Activated CD8-positive, alpha-beta memory T cell treated with anti-CD3 and anti-CD28 coated beads for 4 hours (primary cell): ENCODE results near the gene KCNMB4.

Experiments used
- DNase-seq, 2 donors: peaks; one replicate each; pipeline ENCODE4 v3.0.0-alpha.2; 2020; ENCODE audit warnings: low read depth in 2 of 2

The KCNMB4 gene

DNA sequence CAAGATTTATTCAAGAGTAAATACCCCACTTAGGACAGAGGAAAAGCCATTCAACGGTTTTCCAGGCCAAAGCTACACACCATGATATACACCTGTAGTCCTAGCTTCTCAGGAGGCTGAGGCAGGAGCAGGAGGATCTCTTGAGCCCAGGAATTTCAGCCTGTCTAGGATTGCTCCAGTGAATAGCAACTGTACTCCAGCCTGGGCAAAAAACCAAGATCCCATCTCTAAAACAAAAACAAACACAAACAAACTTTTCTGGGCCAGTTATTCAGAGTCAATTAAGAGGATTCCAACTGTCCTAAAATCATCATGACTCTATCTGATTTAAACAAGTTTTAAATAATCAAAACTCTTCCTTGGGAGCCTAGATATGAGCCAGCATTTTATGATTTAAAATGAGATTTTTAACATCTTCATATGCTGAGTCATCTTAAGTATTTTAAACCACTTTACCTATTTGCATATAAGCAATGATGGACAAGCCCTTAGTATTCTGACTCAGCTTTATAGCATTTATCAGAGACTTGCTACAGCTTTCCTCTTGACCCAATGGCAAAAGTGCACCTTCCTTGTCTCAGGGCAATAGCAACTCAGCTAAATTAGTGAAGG lies 77.1 kb downstream of the KCNMB4 start:
- no peak for DNase-seq

GRCh38 chr12:70444903-70445302 lies 78.8 kb downstream of the KCNMB4 start:
- no peak for DNase-seq

DNA sequence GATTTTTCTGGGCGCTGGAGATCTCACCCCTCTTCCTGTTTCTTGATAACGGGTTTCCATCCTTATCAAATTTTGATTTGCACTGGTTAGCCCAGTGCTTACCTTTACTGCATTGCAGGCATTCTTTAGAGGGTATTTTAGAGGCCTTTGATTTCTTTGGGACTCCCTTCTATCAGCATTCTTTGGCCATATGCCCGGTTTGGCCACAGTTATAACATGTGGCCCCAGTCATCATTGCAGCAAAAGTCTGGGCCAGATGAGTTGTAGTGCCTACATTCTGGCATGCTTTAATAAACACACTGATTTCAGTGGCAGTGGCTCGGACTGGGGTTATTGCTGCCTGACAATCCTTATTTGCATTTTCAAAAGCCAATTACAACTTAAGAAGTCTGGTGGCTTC lies 82.3 kb downstream of the KCNMB4 start:
- no peak for DNase-seq

DNA sequence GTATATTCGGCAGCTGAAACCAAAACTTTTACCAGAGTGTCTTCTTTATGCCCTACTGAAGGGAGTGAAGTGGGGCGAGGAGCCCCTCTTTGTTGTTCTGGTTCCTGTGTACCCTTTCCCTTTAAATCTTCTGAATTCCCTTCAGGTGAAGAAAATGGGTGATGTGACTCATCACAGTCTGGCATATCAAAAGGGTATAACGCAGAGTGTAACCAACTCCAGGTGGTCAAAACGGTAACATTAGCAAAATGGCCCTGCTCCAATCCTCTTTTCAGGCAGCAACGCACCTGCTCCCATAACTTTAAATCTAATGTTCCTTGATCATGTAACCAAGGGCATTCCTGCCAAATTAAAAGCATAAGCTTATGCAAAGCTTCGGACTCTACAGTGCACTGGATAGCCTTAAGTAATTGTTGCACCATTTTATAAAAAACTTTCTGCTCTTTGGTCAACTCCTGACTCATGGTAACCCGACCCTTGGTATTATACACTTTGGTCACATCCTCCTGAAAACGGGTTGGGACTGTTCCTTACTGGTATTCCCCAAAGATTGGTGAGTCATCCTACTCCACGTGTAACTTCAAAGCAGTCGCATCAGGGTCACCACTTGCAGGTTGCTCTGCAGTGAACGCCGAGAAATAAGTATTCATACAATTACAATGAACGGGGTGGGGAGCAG lies 83.1 kb downstream of the KCNMB4 start:
- no peak for DNase-seq

DNA sequence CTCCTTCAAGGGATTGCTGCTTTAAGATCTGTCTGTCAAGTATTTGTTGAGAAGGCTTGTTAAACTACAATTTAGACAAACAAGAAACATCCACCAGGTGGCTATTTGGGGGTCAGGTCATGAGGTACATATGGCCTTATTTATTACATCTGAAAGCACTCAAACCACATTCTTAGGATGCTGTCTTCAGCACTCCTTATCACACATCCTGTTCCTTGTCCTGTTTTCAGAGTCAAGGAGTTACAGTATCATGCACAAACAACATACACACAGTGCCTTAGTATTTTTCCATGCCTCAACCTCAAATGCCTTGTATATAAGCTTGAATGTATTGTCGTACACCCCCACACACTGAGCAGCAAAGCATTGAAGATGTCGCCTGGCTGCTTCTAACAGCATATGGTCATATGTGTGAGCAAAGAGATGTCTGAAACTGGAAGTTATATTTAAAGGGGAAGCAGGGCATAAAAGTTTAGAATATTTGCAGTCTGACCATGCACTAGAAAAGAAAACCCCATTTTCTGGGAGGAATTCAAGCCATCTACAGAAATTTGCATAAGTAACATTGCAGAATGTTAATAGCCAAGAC lies 83.8 kb downstream of the KCNMB4 start:
- DNase-seq = no peak

- no peak for DNase-seq
Measured at GRCh38 chr12:70451528-70451927, 85.4 kb downstream of the KCNMB4 start.

GRCh38 chr12:70456953-70457352 lies 90.9 kb downstream of the KCNMB4 start:
- DNase-seq = no peak

DNA sequence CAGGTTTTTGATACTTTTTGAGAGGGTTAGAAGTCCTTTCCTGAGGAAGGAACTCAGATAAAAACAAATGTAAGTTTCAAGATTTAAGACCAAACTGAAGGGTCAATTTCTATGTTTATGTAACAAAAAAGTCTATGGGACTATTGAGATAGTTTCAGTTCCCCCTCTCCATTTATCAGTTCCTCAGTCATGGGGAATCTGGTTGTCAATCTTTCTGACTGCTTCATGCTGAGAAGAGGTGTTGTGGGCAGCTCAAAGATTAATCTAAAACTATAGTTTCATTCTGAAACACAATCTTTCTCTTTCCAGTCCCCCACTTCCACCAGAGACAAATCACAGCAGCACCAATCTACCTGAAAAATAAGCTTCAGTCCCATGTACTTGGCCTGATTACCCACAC lies 93.7 kb downstream of the KCNMB4 start:
- no peak for DNase-seq

- DNase-seq = no peak
Measured at GRCh38 chr12:70463997-70464396, 97.9 kb downstream of the KCNMB4 start.

GRCh38 chr12:70466753-70467152 lies 100.7 kb downstream of the KCNMB4 start:
- DNase-seq = no peak

DNA sequence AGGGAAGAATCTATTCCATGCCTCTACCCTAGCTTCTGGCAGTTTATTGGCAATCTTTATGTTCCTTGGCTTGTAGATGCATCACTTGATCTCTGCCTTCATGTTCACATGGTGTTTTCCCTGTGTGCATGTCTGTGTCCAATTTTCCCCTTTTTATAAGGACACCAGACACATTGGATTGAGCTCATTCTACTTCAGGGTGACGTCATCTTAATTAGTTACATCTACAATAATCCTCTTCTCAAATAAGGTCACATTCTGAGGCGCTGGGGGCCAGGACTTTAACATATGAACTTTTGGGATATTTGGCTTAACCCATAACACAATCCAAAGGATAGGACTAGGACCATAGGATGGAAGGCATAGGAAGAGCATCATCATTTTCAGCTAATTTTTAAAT lies 101.4 kb downstream of the KCNMB4 start:
- no peak for DNase-seq

GRCh38 chr12:70467918-70468733 lies 102.0 kb downstream of the KCNMB4 start:
- no peak for DNase-seq

- DNase-seq = no peak
Measured at GRCh38 chr12:70468741-70469140, 102.7 kb downstream of the KCNMB4 start.

GRCh38 chr12:70469221-70469820 lies 103.2 kb downstream of the KCNMB4 start:
- DNase-seq = no peak

- DNase-seq = no peak
Measured at GRCh38 chr12:70482764-70483163, 116.7 kb downstream of the KCNMB4 start.
